Measurements from ENCODE around the gene AFF1.
"Not testable (repeated sequence)": the region's sequence is repeated elsewhere in the genome, so short reads cannot be mapped to it uniquely, and the experiment has no call there.

AFF1 gene

DNA sequence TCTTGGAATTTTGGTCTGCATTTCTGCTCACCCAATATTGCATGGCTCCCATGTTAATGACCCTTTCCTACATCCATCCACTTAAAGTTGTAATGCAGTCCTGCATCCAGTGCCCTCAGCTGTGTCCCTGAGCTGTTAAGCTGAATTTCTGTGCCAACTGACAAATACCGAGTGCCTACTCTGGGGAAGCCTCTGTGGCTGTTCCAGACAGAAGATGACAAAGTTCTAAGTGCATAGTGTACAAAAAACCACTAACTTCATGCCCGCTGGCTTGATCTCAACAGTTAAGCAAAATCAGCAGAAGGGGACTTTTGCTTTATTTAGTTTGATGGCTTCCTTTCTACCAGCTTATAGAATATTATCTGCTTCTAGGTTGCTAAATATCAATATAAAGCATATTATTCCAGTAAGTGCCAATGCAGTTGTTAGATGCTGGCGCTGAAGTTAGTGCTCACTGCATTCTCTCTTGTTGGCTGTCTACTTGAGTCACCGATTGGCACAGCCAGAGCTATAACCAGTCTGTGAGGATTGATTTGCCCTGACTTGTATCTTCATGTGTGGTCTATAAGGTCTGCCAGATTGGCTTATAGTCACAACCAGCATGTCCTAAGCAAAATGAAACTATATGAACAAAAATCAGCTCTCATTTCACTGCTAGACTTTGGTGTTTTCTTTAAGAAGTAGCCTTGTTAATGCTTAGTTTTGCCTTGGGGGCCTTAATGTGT, 186.7 kb downstream of the AFF1 start:
- no peak for DNase-seq

- DNase-seq = no peak
Measured at GRCh38 chr4:87122252-87122651, 187.4 kb downstream of the AFF1 start.

GRCh38 chr4:87126056-87126455, 191.2 kb downstream of the AFF1 start:
- no peak for DNase-seq

- no peak for DNase-seq
Measured at GRCh38 chr4:87128006-87128705, 193.3 kb downstream of the AFF1 start.

GRCh38 chr4:87129681-87130080, 194.9 kb downstream of the AFF1 start:
- DNase-seq = no peak

DNA sequence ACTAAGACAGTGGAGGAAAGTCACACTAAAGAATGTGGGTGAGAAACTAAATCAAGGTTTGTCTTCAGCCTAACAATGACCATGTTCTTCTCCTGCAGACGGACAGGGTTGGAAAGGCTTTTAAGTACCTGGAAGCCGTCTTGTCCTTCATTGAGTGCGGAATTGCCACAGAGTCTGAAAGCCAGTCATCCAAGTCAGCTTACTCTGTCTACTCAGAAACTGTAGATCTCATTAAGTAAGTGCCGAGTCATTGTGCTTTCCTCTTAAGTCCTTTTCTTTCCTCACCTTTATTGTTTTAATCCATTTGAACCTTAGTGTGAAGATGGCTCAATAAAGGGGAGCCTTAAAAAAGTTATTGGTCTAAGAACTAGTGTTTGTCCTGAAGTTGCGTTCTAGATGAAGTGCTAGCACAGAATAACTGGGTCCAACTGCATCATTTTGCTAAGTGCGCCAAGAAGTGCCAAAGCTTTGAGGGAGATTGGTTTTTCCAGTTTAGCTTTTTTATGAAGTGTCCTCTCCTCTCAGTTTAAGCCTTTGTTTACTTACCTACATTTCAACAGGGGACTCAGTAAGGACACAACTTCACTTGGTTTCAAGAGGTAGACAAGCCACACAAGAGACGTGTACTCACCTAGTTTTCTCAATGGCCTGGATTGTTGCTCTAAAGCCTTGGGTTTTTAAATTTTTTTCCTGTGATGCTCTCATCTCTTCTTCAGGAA, 196.3 kb downstream of the AFF1 start:
- no peak for DNase-seq

DNA sequence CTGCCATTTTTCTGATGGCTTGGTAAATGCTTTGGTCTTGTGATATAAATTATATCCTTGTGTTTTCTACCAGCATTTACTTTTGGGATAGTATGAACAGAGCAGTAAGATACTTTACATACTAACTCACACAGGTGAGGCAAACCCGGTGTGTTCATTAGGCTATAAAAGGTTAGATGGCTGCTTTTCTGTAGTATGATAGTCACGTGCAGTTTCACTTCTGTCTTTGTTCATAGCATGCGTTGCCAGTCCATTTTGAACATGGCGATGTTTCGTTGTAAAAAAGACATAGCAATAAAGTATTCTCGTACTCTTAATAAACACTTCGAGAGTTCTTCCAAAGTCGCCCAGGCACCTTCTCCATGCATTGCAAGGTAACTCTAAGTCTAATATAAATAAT, 197.2 kb downstream of the AFF1 start:
- no peak for DNase-seq

DNA sequence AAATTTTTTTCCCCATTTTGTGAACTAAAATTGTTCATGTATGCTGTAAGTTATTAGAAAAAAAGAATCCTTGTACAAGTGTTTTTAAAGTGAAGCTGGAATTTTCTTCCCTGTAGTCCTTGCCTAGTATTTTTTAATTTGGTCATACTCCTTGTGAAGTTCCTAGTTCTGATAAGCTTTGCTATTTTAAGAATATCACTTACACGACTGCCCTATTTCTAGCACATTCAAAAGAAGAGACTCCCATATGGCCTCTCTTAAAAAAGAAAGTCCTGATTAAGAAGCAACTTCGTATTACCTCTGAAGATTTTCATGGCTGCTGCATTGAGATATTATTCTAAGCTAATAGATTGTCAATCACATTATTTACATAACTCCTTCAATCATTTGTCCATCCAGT, 198.4 kb downstream of the AFF1 start:
- no peak for DNase-seq

DNA sequence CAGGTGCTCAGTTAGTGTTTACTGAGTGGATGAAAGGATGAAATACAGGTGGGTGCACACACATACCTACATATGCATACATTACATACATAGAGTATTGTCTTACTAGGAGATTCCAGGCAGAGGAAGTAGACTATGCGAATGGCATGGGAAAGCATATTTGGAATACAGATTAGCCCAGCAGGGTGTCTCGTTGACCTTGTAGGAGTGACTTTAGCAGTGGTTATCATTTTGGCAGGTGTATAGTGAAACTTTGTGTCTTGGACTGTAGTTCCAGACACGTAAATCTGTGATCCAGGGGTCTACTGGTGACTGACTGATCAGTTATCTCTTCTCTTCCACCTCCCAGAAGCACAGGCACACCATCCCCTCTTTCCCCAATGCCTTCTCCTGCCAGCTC, 199.3 kb downstream of the AFF1 start:
- no peak for DNase-seq

GRCh38 chr4:87141428-87141827, 206.6 kb downstream of the AFF1 start:
- no peak for DNase-seq

- DNase-seq = no peak
Measured at GRCh38 chr4:87144356-87144755, 209.5 kb downstream of the AFF1 start.

GRCh38 chr4:87145934-87146333, 211.1 kb downstream of the AFF1 start:
- not testable (repeated sequence) for DNase-seq

GRCh38 chr4:87147116-87147515, 212.3 kb downstream of the AFF1 start:
- no peak for DNase-seq

DNA sequence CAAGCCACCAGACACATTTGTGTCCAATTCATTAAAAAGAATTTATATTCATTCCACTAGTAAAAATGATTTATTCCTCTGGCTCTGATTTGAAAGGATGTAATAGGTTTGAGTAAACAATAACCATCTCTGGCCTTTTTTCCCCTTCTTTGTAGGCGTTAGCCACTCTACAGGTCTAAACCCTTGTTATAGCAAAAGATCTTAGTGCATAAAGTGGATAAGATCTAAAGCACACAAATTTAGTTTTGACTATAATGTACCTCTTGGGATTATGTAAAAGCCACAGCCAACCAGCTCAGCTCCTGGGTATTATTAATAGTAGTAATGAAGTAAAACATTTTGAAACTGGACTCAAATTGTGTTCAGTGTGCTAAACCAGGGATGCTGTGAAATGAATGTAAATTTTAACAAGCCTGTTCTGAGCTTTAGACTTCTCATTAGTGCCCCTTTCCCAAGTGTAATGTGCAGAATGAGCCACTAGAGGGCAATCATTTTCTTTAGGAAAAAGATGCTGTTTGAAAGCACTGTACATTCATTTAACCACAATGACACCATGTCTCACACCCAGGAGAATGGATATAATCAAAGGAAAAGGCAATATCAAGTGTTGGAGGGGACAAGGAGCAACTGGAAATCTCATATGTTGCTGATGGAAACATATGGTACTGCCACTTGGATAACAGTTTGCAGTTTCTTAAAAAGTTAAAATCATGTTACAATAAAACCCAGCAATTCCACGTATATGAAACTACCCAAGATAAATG, 215.9 kb downstream of the AFF1 start:
- peak; percentile 35 to 76 for DNase-seq

- DNase-seq = no peak
Measured at GRCh38 chr4:87151730-87152129, 216.9 kb downstream of the AFF1 start.

DNA sequence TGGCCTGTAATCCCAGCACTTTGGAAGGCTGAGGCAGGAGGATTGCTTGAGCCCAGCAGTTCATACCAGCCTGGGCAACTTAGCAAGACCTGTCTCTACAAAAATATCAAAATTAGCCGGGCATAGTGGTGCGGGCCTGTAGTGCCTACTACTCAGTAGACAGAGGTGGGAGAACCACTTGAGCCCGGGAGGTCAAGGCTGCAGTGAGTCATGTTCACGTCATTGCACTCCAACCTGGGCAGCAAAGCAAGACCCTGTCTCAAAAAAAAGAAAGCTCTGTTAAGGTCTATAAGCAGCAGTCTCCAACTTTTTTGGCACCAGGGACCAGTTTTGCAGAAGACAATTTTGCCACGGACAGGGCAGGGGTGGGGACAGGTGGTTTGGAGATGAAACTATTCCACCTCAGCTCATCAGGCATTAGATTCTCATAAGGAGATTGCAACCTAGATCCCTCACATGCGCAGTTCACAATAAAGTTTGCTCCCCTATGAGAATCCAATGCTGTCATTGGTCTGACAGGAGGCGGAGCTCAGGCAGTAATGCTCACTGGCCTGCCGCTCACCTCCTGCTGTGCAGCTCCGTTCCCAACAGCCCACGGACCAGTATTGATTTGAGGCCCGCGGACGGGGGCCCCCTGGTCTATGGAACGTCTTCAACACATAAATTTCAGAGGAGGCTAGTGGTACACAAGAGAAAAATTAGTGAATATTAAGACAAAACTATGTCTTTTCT, 217.7 kb downstream of the AFF1 start:
- no peak for DNase-seq

GRCh38 chr4:87153078-87153870, 218.5 kb downstream of the AFF1 start:
- no peak for DNase-seq

DNA sequence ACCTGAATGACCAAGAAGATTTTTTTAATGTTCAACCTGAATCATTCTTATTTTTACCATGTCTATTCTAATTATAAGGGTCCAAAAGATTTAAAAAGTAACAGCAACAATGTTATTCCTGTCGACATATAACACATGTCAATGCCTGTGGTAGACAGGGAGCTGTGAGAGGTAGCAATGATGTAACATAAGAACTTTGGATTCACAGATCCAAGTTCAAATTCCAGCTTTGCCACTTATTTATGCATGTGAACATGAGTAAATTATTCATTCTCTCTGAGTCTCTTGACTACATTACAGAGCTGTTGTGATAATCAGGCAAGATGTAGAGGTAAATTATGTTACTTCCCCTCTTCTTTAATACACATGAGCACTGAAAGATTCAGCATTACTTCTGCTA, 231.1 kb downstream of the AFF1 start:
- DNase-seq = no peak

DNA sequence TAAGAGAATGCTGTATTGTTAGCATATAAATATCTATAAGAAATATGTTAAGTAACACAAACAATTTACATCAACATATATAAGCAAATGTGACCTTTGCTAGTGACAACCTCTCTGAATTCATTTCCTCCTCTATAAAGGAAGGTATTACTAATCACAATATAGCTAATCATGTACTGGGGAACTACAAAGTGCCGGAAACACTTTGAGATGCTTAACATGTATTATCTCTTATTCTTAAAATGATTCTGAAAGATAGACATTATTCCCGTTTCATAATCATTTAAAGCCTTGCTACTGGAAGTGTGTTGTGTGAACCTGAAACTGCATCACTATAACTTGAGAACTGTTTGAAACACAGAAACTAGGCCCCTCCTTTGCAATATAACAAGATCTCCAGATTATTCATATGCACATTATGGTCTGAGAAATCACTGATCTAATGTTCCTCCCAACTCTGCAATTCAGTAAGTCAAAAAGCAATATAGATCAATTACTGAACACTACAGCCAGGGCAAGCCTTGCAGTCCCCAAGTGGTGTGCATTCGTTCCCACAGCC, 231.6 kb downstream of the AFF1 start:
- DNase-seq = no peak

GRCh38 chr4:87171944-87172343, 237.1 kb downstream of the AFF1 start:
- DNase-seq = no peak

DNA sequence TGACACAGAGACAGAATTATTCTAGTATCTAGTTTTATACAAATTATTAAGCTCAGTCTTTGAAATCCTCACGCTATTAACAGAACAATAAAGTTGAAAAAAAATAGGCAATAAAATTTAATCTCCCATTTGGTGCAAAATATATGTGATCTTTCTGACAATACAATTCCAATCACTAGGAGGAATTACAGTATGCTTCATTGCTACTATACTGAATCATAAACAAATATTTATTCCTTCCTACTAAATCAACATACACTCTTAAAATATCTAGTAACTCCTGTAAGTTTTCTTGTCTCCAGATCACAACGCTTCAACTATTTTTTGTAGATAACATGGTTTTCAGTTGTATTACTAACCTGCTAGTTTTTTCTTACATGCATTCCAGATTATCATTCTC, 239.9 kb downstream of the AFF1 start:
- DNase-seq = no peak
